Measurements from ENCODE around the gene DPF3. TPM values are rescaled to one million over a fixed set of nuclear protein-coding genes. Genes with fewer than 3 reads are reported as not detected.

DPF3 gene
- 1 to 10 TPM; 4.4 to 6.0 (median 5.3) TPM for polyA plus RNA-seq (ENCODE audit: insufficient read length in 4 of 4)

- DNase-seq (ENCODE audit: low read depth in 4 of 4, low spot score in 2 of 4) = peak in 3 of 4 donors; percentile 78 to 86 (median 81)
These were observed at the start of gene DPF3 for GRCh38 chr14:72893636-72894322. TSS of gene DPF3 (minus strand) at chr14:72894101. CDS start at chr14:72894088, 13 bp downstream.

GRCh38 chr14:72942934-72943333, 49.0 kb upstream of the DPF3 start:
- DNase-seq (ENCODE audit: low read depth in 4 of 4, low spot score in 2 of 4) = no peak

DNA sequence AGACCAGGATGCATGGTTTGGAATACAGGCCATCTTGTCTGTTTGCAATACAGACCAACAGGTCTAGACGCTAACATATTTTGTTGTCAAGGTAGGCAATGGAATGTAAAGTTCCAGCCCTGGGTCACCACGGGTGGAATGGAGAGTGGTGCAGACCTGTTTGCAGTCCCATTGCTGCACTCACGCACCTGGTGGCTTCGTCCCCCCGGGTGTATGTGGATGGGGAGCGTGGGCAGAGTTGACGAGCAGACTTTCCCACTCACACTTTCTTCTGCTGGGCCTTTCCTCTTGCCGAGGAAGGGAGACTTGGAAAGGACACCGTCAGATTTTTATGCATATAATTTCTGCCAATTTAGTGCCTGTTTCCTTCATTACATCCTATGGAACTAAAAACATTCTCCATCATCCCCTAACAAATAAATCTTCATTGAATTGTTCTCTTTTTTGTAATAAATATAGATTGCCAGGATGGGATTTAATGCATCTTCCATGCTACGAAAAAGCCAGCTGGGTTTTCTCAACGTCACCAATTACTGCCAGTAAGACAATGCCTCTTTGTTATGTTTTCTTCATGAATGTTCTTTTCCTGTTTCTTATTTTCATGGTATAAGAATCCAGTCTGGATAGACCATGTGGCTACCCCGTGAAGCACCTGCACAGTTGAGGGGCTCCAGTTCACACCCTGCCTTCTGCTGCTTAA, 47.5 kb upstream of the DPF3 start:
- DNase-seq (ENCODE audit: low read depth in 4 of 4, low spot score in 2 of 4) = no peak

GRCh38 chr14:72939630-72940029, 45.7 kb upstream of the DPF3 start:
- no peak for DNase-seq (ENCODE audit: low read depth in 4 of 4, low spot score in 2 of 4)

DNA sequence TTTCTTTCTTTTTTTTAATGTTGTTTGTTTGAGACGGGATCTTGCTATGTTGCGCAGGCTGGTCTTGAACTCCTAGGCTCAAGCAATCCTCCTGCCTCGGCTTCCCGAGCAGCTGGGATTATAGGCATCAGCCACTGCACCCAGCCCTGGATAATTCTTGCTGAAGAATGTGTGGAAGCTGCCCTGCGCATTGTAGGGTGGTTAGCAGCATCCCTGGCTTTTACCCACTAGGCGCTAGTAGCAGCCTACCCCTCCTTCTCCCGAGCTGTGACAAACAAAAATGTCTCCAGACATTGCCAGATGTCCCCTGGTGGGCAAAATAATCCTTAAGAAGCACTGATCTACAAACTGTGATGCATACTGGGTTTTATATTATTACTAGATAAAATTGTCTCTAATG, 39.0 kb upstream of the DPF3 start:
- no peak for DNase-seq (ENCODE audit: low read depth in 4 of 4, low spot score in 2 of 4)

- no peak for DNase-seq (ENCODE audit: low read depth in 4 of 4, low spot score in 2 of 4)
These were observed 35.6 kb upstream of the DPF3 start for GRCh38 chr14:72929316-72930080.

DNA sequence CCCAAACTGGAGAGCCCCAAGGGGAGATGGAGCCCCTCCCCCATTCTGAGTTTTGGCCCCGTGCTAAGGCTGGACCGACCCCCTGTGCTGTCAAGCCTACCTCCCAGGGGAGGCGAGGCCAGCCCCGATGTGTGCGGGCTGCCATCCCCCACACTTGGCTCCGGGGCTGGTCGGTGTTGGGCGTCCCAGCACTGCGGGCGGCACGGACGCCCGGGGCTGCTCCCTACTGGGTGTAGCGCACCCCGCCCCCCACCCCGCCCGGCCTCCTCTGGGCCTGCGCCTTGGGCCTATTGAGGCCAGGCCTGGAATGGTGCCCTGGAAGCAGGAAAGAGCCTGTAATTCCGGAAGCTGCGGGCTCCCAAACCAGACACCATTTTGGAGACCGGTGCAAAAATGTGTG, 35.0 kb upstream of the DPF3 start:
- DNase-seq (ENCODE audit: low read depth in 4 of 4, low spot score in 2 of 4) = no peak

GRCh38 chr14:72926292-72927028, 32.6 kb upstream of the DPF3 start, which contains the start of gene DCAF4:
TSS of gene DCAF4 (plus strand) at chr14:72926464. CDS start at chr14:72937979, 11,515 bp downstream.
- peak; percentile 88 to 96 (median 92) for DNase-seq (ENCODE audit: low read depth in 4 of 4, low spot score in 2 of 4)

GRCh38 chr14:72925815-72926291, 32.0 kb upstream of the DPF3 start:
- no peak for DNase-seq (ENCODE audit: low read depth in 4 of 4, low spot score in 2 of 4)

- no peak for DNase-seq (ENCODE audit: low read depth in 4 of 4, low spot score in 2 of 4)
These were observed 31.4 kb upstream of the DPF3 start for GRCh38 chr14:72925171-72925759.

DNA sequence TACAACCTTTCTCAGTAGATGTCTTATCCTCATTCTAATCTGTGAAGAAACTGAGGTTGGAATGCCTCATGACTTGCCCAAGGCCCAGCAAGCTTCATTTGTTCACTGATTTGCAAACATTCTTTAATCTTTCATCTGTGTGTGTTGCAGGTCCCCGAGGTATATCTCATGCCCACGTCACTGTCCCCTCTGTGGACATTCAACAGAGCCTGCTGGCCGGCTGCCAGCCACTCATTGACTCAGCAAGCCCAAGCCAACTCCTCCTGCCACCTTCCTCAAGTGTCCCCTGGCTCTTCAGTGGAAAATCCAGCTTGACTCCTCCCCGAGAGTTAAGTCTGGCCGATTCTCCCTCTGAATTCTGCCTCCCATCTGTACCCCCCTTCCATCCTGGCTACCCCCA, 30.4 kb upstream of the DPF3 start:
- no peak for DNase-seq (ENCODE audit: low read depth in 4 of 4, low spot score in 2 of 4)

DNA sequence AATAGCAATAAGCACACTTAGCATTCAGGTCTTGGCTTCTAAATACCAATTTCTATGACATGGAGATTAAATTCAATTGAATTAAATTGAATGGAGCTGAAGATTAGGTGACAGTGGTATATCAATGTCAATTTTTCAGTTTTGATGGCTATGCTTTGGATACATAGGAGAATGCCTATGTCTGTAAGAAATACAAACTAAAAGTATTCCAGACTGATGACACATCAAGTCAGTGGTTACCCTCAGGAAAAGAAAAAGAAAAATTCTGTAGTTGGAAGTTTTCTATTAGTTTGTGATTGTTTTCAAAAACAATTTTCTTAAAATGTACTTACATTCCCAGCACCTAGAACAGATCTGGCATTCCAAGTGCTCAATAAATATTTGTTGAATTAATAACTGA, 27.5 kb upstream of the DPF3 start:
- DNase-seq (ENCODE audit: low read depth in 4 of 4, low spot score in 2 of 4) = no peak

DNA sequence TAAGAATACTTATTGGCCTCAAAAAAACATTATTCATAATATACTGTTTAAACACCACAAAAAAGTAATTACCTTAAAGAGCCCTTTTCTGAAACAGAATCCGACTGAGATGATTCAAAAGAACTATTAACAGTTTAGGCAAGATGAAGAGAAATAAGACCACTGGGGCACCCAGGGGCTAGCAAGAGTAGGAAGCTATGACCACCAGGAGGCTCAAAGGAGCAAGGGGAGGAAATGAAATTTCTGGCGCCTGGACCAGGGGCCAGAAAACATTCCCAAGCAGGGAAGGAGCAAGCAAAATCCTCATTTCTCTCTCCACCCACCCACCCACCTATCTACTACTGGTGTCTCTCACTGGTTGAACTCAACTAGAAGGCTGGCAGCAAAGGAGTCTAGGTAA, 26.1 kb upstream of the DPF3 start:
- no peak for DNase-seq (ENCODE audit: low read depth in 4 of 4, low spot score in 2 of 4)

DNA sequence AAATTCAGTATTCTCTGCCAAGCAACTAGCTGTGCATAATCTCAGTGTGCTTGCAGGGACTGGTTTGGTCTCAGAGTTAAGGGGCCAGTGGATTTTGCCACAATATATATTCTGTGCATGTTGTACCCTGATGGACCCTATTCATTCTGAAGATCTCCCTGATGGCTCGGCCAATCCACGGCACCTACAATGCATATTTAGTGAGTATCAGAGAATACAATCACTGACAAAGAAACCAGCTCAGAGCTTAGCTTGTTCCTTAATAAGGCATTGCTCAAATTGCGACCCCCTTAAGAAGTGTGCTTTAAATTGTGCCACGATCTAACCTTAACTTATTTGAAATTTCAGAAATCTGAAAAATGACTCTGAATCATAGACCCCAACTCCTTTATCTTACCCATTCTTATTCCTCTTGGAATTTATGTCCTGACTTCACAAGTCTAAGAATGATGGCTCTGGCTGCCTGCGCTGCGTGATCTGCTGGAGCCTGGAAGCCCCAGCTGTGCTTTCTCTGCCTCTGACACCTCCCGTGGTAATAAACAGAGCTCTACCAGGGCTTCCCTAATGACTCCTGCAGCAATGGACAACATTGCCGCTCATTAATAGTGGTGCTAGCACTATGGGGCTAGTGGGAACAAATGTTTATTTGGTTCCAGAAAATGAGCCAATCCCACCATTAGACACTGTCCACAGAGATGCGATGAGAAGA, 23.3 kb upstream of the DPF3 start:
- peak in 1 of 4 donors; percentile 37 for DNase-seq (ENCODE audit: low read depth in 4 of 4, low spot score in 2 of 4)

DNA sequence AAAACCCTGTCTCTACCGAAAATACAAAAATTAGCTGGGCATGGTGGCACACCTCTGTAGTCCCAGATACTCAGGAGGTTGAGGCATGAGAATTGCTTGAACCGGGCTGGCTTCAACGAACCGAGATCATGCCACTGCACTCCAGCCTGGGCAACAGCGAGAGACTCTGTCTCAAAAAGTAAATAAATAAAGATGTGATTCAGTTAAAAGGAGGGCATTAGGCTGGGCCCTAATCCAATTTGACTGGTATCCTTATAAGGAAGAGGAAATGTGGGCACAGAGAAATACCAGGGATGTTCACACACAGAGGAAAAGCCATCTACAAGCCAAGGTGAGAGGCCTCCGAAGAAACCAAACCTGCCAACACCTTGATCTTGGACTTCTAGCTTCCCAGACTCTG, 22.3 kb upstream of the DPF3 start:
- no peak for DNase-seq (ENCODE audit: low read depth in 4 of 4, low spot score in 2 of 4)

- DNase-seq (ENCODE audit: low read depth in 4 of 4, low spot score in 2 of 4) = no peak
These were observed 19.9 kb upstream of the DPF3 start for GRCh38 chr14:72913809-72914208.

DNA sequence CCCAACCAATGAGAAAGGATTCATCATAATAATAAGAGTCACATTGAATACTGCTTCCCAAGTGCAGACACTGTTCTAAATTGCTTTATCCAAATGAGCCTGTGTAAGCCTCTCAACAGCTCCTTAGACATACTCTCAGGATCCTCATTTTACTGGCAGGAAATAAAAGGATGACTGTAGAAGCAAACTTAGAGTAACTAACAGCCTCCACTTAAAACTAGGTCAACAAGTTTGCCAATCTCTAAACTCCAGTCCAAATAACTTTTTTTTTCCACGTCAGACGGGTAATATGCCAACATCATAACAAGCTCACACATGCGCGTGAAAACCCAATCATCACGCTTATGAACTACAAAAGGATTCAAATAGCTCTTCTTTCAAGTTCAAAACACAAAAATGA, 15.3 kb upstream of the DPF3 start:
- DNase-seq (ENCODE audit: low read depth in 4 of 4, low spot score in 2 of 4) = no peak

- no peak for DNase-seq (ENCODE audit: low read depth in 4 of 4, low spot score in 2 of 4)
These were observed 14.0 kb upstream of the DPF3 start for GRCh38 chr14:72907886-72908285.

GRCh38 chr14:72906879-72907278, 13.0 kb upstream of the DPF3 start:
- no peak for DNase-seq (ENCODE audit: low read depth in 4 of 4, low spot score in 2 of 4)

DNA sequence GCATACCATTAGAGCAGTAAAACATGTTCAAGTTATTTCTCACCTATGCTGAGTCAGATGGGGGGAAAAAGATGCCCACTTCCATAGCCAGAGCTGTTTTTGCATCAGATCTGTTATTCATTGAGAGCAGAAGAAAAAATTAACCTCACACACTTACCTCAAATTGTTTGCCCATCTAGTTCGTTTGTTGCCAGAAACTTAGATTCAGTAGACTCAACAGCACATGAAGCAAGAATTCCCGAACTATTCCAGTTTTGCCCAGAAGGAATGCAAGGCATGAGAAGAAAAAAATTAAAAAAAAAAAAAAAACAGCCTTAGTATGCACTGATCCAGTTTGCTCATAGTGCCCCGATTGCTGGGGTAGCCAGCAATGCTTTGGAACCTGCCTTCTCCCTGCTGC, 12.4 kb upstream of the DPF3 start:
- no peak for DNase-seq (ENCODE audit: low read depth in 4 of 4, low spot score in 2 of 4)
